Suppressor macrophage treated with lipopolysaccharide for 4 hours (primary cell): ENCODE measurements around the gene SQSTM1.
A peak's percentile ranks its signal among the peaks of the same experiment; 100 is the strongest.
"Not testable (repeated sequence)": the region's sequence is repeated elsewhere in the genome, so short reads cannot be mapped to it uniquely, and the experiment has no call there.

Source experiments
- DNase-seq: peaks from one replicate; pipeline ENCODE4 v3.0.0-alpha.2; 2020

SQSTM1 gene

DNA sequence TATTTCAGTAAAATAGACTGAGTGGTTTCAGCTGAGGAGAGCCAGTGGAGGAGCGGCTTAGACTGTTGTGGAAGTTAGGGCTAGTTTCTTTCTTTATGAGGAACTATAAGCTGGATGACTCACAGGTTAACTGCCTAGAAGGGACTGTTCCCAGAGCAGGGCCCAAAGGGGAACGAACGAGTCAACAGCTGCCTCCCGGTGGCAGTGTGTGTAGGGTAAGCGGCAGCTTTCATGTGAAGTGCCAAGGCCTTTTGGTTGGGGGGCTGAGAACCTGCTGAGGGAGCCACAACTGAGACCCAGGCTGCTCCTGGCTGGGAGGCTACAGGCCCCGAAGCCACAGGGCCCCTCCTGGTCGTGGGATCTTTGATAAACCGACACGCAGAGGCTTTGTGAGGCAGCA, 7.0 kb downstream of the SQSTM1 start:
- peak; percentile 93 for DNase-seq

DNA sequence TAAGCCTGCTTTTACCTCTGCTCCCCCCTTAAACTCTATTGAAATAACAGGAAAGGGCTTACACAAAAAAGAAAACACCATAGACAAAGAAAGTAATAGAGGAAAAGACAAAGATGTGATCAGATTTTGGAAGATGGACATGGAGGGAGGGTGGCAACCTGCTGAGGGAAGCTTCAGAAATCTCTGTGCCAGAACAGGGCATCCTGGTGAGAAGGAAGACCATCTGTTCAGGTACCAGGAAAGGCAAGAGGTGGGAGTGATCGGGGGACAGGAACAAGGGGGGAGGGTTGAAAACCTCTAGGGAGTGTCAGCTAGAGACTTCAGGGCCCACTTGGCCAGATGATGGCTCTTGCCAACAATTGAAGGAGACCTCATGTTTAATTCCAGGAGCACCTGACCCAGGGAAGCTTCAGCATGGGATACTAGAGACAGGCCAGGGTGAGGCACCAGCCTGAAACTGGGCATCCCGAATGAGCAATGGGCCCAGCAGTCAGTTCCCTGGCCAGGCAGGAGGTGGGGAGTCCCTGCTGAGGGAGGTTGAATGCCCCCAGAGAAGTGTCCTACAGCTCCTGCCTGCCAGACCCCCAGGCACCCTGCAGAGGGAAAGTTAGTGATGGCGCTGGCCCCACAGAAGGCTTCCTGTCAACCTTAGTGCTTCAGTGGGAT, 8.2 kb downstream of the SQSTM1 start:
- DNase-seq: no peak

DNA sequence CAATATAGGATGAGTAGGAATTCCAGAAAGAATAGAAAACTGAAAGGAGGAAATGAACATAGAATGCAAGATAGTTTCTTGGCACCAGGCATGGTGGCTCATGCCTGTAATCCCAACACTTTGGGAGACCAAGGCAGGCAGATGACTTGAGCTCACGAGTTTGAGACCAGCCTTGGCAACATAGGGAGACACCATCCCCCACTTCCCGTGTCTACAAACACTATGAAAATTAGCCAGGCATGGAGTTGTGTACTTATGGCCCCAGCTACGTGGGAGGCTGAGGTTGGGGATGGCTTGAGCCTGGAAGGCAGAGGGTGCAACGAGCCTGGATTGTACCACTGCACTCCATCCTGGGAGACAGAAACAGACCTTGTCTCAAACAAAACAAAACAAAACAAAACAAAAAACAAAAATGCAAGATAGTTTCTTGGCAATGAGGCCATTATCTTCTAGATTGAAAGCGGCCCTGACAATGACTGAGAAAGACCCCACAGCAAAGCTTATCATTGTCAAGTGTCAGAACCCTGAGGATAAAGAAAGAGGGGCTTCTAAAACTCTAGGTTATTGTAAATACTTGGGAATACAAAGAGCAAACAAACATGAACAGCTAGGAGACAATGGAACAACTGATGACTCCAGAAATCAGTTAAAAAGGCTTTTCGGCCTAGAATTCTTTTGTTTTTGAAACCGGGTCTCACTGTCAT, 9.2 kb downstream of the SQSTM1 start:
- DNase-seq: no peak

DNA sequence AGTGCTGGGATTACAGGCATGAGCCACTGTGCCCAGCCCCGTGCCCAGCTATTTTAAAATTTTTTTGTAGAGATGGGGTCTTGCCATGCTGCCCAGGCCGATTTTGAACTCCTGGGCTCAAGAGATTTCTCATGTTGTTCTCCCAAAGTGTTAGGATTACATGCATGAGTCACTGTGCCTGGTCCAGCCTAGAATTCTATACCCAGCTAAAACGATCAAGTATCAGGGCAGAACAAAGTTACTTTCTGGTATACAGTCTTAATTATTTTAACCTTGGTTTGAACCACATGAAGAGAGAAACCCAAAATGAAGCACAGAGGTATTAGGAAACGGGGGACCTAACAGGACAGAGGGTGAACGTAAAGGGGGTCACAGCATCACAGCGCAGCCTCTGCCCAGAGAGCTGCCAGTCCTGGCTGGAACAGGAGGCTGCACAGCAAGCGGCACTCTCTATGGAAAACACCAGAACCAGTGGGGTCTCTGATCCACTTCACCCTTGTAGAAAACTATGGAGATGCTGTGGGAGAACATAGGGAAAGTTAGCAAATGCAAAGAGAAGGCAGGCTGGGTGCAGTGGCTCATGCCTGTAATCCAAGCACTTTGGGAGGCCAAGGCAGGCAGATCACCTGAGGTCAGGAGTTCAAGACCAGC, 10.2 kb downstream of the SQSTM1 start:
- DNase-seq: no peak

DNA sequence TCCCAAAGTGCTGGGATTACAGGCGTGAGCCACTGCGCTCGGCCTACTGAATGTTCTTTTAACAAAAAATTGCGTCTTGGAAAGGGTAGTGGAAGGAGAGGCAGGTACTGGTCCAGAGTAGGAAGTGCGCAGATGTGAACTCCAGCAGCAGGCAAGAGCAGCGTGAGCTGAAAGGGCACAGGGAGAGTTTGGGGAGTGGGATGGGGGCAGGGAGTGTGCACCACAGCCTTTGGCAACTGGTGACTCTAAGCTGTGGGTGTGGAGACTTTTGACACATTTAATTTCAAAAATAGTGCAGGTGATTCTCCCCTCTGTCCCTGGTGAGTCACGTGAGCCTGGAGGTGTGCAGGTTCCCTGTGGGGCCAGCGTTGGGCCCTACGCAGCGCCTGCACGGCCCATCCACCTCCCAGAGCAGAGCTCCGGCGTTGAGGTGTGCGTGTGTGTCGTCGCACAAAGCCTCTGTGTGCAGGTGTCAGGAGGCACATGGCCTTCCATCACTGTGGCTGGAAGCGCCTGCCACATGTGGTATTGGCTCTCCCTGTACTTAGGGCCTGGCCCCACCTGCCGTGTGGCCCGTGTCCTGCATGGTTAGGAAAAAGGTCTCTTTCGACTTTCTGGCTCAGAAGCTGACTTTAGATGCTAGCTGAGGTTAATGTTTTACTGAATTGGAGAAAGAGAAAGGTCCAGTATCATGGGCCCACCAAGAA, 11.5 kb downstream of the SQSTM1 start:
- no peak for DNase-seq

DNA sequence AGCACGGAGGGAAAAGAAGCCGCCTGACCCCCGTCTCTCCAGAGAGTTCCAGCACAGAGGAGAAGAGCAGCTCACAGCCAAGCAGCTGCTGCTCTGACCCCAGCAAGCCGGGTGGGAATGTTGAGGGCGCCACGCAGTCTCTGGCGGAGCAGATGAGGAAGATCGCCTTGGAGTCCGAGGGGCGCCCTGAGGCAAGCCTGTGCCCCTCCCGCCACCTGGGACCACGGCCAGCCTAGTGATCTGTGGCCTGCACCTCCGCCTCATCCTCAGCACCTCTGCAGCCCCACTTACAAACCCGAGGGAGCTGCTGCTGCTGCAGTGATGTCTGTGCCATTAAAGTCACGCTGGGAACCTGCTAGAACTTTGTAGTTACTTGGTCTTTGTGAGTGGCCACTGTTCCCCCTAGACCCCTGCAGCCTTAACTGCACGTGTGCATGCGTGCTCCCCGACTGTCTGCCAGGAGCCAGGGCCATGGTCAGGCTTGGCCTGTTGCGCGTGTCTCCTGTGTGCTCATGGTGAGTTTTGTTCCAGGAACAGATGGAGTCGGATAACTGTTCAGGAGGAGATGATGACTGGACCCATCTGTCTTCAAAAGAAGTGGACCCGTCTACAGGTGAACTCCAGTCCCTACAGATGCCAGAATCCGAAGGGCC, 12.5 kb downstream of the SQSTM1 start:
- no peak for DNase-seq

DNA sequence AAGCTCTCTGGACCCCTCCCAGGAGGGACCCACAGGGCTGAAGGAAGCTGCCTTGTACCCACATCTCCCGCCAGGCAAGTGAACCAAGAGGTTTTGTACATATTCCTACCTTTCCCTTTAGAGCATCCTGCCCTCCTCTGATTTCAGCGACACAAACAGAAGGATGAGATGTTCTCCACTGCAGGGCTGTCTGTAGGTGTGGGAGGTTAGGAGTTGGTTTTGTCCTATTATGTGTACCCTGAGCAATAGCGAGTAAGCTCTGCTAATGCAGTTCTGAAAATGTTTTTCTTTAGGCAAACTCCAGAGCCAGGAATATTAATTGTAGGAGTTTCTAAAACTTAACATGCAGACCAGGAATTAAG, 13.0 kb downstream of the SQSTM1 start:
- no peak for DNase-seq

DNA sequence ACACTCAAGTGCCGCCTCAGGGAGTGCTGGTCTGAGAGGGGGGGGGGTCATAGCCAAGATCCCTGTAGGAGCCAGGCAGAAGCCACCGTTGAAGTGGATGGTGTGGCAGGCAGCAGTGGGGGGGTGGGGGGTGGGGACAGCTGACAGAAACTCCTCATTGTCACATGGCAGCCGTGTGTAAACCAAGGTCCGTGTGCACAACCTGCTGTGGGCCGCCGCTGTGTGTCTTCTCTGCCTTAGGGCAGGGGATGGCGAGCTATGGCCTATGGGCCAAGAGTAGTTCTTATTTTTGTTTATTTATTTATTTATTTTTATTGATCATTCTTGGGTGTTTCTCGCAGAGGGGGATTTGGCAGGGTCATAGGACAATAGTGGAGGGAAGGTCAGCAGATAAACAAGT, 13.4 kb downstream of the SQSTM1 start:
- DNase-seq: no peak

DNA sequence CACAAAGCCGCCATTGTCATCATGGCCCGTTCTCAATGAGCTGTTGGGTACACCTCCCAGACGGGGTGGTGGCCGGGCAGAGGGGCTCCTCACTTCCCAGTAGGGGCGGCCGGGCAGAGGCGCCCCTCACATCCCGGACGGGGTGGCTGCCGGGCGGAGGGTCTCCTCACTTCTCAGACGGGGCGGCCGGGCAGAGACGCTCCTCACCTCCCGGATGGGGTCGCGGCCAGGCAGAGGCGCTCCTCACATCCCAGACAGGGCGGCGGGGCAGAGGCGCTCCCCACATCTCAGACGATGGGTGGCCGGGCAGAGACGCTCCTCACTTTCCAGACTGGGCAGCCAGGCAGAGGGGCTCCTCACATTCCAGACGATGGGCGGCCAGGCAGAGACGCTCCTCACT, 14.2 kb downstream of the SQSTM1 start:
- DNase-seq: not testable (repeated sequence)

DNA sequence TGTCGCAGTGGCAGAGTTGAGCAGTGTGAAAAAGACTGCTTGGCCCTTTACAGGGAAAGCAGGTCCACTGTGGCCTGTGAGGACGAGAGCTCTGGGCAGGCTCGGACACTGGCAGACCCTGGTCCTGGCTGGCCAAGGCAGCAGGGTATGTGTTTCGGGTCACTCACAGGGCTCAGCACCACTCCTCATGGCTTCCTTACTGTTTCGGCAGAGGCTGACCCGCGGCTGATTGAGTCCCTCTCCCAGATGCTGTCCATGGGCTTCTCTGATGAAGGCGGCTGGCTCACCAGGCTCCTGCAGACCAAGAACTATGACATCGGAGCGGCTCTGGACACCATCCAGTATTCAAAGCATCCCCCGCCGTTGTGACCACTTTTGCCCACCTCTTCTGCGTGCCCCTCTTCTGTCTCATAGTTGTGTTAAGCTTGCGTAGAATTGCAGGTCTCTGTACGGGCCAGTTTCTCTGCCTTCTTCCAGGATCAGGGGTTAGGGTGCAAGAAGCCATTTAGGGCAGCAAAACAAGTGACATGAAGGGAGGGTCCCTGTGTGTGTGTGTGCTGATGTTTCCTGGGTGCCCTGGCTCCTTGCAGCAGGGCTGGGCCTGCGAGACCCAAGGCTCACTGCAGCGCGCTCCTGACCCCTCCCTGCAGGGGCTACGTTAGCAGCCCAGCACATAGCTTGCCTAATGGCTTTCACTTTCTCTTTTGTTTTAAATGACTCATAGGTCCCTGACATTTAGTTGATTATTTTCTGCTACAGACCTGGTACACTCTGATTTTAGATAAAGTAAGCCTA, 15.7 kb downstream of the SQSTM1 start:
- DNase-seq: peak; percentile 72

DNA sequence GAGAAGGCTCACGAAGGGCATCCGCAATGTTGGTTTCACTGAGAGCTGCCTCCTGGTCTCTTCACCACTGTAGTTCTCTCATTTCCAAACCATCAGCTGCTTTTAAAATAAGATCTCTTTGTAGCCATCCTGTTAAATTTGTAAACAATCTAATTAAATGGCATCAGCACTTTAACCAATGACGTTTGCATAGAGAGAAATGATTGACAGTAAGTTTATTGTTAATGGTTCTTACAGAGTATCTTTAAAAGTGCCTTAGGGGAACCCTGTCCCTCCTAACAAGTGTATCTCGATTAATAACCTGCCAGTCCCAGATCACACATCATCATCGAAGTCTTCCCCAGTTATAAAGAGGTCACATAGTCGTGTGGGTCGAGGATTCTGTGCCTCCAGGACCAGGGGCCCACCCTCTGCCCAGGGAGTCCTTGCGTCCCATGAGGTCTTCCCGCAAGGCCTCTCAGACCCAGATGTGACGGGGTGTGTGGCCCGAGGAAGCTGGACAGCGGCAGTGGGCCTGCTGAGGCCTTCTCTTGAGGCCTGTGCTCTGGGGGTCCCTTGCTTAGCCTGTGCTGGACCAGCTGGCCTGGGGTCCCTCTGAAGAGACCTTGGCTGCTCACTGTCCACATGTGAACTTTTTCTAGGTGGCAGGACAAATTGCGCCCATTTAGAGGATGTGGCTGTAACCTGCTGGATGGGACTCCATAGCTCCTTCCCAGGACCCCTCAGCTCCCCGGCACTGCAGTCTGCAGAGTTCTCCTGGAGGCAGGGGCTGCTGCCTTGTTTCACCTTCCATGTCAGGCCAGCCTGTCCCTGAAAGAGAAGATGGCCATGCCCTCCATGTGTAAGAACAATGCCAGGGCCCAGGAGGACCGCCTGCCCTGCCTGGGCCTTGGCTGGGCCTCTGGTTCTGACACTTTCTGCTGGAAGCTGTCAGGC, 16.6 kb downstream of the SQSTM1 start:
- no peak for DNase-seq

DNA sequence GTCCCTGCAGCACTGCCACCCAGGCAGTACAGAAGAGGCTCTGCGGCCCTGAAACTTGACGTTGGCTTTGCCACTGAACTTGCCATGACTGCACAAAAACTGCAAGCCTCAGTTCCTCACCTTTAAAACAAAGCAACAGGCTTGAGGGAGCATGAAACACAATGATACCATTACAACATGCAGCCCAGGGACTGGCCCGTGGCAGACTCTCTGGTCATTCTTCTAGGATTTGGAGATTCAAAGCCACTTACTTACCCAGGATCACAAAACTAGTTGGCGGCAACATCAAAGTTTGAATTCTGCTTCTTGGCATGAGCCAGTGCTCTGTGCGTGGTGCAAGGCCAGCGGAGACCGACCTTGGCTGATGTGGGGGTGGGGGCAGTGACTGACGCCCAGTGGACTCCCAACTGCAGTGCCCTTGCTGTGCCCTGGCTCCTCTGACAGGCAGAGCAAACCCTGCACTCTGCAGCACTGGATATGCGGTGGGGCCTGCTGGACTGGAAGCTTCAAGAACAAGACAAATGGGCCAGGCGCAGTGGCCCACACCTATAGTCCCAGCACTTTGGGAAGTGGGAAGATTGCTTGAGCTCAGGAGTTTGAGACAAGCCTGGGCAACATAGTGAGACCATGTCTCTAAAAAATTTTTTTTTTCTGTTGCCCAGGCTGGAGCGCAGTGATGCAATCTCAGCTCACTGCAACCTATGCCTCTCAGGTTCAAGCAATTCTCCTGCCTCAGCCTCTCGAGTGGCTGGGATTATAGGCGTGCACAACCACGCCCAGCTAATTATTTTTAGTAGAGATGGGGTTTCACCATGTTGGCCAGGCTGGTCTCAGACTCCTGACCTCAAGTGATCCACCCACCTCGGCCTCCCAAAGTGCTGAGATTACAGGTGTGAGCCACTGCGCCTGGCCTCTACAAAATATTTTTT, 18.9 kb downstream of the SQSTM1 start:
- no peak for DNase-seq

DNA sequence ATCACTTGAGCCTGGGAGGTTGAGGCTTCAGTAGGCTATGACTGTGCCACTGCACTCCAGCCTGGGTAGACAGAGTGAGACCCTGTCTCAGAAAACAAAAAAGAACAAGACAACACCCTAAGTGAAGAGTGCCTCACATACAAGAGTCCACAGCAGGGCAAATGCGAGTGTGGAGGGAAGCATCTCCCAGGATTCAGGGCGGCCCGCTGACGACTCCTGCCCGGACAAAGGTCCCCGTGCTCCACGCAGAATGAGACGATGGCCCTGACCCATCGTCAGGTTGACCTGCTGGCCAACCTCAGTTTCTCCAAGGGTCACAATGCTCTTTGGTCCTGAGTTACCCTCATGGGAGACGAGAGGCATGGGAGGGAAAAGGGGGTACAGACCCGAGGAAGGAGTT, 19.6 kb downstream of the SQSTM1 start:
- no peak for DNase-seq

DNA sequence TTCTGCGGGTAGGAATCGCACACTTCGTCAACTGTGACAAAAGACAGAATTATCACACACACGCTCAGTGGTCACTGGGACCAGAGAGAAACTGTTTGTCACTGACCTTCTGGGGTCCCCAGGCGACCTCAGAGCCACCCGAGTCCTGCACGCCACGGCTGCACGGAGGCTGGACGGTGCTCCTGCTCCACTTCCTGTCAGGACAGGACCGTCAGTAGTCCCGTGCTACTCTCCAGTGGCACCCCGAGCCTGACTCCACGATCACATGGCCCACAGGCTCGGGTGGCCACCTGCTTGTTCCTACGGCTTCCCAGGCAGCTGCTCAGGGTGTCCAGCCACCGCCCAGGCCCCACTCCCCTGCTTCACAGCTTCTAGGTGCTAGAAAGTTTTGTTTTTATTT, 20.1 kb downstream of the SQSTM1 start:
- no peak for DNase-seq

DNA sequence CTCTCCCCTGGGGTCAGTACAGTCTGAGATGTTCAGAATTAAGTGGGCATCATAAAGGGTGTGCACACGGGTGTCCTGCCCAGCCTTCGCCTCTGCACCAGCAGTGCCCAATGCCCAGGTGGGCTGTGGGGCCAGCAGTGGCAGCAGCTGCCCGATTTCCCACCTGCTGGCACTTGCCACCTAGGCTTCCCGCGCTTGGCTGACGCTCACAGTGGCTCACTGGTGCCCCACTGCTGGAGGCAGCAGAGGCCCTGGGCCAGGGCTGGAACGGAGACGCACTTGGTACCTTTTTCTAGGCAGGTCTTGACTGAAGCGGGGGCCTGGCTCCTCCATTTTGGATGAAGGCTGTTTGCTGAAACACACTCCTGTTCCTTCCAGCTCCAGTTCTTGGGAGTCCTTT, 20.9 kb downstream of the SQSTM1 start:
- DNase-seq: no peak

DNA sequence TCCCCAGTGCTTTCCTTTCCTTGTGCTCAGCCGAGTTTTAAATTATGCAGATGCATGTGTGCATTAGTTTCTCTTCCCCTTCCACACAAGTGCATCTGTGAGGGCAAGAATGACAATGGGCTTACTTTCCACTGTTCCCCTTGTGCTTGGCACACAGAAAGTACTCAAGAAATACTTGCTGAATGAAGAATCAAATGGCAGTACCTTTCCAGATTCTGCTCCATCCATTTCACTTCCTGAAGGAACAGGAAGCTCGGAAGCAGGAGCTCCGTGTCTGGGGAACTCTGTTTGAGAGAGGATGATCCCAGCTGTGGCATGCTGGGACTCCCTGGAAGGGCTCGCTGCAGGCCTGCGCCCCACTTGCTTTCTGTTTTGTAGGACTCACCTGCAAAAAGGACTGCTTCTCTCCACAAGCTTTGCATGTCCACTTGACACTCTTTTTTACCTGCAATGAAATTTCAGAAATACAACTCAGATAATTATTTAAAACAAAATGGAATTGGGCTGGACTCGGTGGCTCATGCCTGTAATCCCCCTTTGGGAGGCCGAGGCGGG, 32.4 kb downstream of the SQSTM1 start:
- peak; percentile 62 for DNase-seq

DNA sequence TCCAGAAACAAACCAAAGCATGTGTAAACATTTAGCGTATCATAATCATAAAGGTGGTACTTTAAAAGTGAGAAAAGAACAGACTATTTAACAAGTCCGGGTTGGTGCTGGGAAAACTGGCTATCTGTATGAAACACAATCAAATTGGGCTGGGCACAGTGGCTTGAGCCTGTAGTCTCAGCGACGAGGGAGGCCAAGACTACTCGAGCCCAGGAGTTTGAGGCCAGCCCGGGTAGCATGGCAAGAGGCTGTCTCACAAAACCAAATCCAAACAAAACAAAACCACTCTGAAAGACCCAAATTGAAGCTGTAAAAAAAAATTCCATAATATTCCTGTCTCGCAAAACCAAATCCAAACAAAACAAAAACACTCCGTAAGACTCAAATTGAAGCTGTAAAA, 33.7 kb downstream of the SQSTM1 start:
- no peak for DNase-seq

DNA sequence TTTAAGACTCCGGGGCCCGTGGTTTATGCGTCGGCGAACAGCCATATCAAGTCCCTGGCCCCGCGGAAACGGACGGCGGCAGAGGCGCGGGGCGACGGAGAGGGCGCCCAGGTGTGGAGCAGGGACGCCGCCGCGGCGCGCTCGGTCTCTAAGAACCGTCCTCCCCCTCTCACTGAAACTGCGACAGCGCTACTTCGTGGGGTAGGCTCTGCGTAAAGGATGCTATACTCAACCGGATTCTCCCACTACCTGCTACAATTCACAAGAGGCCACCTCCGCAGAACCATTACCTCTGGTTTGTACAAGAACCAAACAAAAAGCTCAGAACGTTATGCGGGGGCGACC, 37.5 kb downstream of the SQSTM1 start:
- no peak for DNase-seq

DNA sequence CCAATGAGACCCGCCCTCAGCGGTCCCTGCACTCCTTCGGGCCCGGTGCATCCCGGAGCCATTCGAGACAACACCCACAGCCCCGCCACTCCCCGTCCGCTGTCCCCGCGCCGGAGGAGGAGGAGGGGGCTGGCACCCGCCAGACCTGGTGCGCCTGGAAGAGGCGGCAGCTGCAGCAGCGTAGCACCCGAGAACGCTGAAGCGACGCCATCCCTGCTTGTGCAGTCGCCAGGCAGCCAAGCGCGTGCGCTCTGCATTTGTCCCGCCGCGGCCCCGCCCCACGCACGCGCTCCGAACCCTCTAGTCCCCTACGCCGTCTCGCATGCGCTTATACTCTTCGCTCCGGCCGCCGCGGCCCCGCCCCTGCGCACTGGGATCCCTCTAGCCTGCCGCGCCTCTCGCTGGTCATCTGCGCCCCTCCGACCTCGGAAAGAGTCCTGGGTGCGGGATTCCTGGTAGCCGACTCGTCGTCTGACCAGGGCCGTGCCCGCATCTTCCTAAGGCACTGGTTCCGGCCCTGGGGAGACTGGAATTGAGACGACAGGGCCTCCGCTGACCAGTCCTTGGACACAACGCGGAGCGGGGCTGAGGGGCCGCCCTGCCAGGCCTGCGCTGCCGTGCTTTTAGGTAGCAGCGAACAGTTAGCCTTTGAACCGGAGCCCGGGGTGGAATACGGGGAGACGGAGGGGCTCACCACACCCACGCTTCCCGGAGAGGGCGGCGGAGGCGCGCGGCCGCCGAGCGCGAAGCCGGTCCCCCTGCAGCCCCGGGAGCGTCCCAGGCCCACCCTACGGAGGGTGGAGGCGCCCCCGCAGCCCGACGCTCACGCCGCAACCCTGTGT, 38.1 kb downstream of the SQSTM1 start, which contains the start of gene MRNIP:
MRNIP (minus strand) TSS at position 232 of the 842 bp plus-strand sequence; CDS start at position 211, 21 bp downstream.
- DNase-seq: peak; percentile 97
